ENCODE data around the gene ZNF366.

The ZNF366 gene

GRCh38 chr5:72511366-72511765, 4.2 kb upstream of the ZNF366 start:
- Histone ChIP-seq H3K9me3 (ENCODE audit: control insufficient read depth, insufficient read depth, low read depth, low read length) (no peaks in the 10 kb centered on the region), H3K36me3 (ENCODE audit: control insufficient read depth in 2 of 2, insufficient read depth in 1 of 2, low read length in 2 of 2) (no peaks in the 10 kb centered on the region), H3K4me1 (ENCODE audit: control insufficient read depth, insufficient read depth, low read length) (no peaks in the 10 kb centered on the region), H3K4me3 (ENCODE audit: low read depth, low read length) (no peak overlapping the region), H3K27ac (ENCODE audit: extremely low read depth, low read depth, low read length) (no peak overlapping the region)
- POLR2A ChIA-PET, result no interaction called here
- TF ChIP-seq ZNF747 (tag by site-specific recombination; IDR thresholded peaks at IDR 0.05) (no peak), ZNF510 (tag by site-specific recombination; IDR thresholded peaks at IDR 0.05; ENCODE audit: insufficient replicate concordance) (no peak), ZNF404 (tag by site-specific recombination; IDR thresholded peaks at IDR 0.05) (no peak), ZNF768 (tag by site-specific recombination; IDR thresholded peaks at IDR 0.05) (no peak)
- CTCF ChIA-PET, result interaction anchor here (0.6 kb wide), 1 partner anchor 1768 kb away, joined by 3 read pairs; no protein-coding TSS in a partner anchor

GRCh38 chr5:72510610-72511181, 3.5 kb upstream of the ZNF366 start:
- no peak overlapping the region for H3K27ac ChIP-seq (ENCODE audit: extremely low read depth, low read depth, low read length)
- H3K4me1 ChIP-seq (ENCODE audit: control insufficient read depth, insufficient read depth, low read length), result no peaks in the 10 kb centered on the region
- H3K4me3 ChIP-seq (ENCODE audit: low read depth, low read length), result no peak overlapping the region
- TF ChIP-seq HOXD13 (CRISPR knock-in tag; IDR thresholded peaks at IDR 0.05; ENCODE audit: borderline replicate concordance) (no peak), AEBP2 (tag by site-specific recombination; IDR thresholded peaks at IDR 0.05; ENCODE audit: borderline replicate concordance) (no peak)
- ChIA-PET POLR2A (no interaction called here), CTCF (no interaction called here)
- H3K36me3 ChIP-seq (ENCODE audit: control insufficient read depth in 2 of 2, insufficient read depth in 1 of 2, low read length in 2 of 2), result no peaks in the 10 kb centered on the region
- H3K9me3 ChIP-seq (ENCODE audit: control insufficient read depth, insufficient read depth, low read depth, low read length), result no peaks in the 10 kb centered on the region

GRCh38 chr5:72509401-72509800, 2.2 kb upstream of the ZNF366 start:
- Histone ChIP-seq H3K4me3 (ENCODE audit: low read depth, low read length) (no peak overlapping the region), H3K27ac (ENCODE audit: extremely low read depth, low read depth, low read length) (no peak overlapping the region), H3K4me1 (ENCODE audit: control insufficient read depth, insufficient read depth, low read length) (no peaks in the 10 kb centered on the region), H3K36me3 (ENCODE audit: control insufficient read depth in 2 of 2, insufficient read depth in 1 of 2, low read length in 2 of 2) (no peaks in the 10 kb centered on the region), H3K9me3 (ENCODE audit: control insufficient read depth, insufficient read depth, low read depth, low read length) (no peaks in the 10 kb centered on the region)
- CTCF ChIA-PET, result no interaction called here
- no peak for TF ChIP-seq GLIS1 (tag by site-specific recombination; IDR thresholded peaks at IDR 0.05)
- TF ChIP-seq INSM2 (tag by site-specific recombination; IDR thresholded peaks at IDR 0.05), result no peak
- TF ChIP-seq EGR2 (tag by site-specific recombination; IDR thresholded peaks at IDR 0.05; ENCODE audit: low read depth), result no peak
- POLR2A ChIA-PET, result no interaction called here

- Histone ChIP-seq H3K4me1 (ENCODE audit: control insufficient read depth, insufficient read depth, low read length) (no peaks in the 10 kb centered on the region), H3K4me3 (ENCODE audit: low read depth, low read length) (no peak overlapping the region), H3K9me3 (ENCODE audit: control insufficient read depth, insufficient read depth, low read depth, low read length) (no peaks in the 10 kb centered on the region), H3K36me3 (ENCODE audit: control insufficient read depth in 2 of 2, insufficient read depth in 1 of 2, low read length in 2 of 2) (no peaks in the 10 kb centered on the region), H3K27ac (ENCODE audit: extremely low read depth, low read depth, low read length) (no peak overlapping the region)
- ChIA-PET CTCF (no interaction called here), POLR2A (no interaction called here)
- TF ChIP-seq ZNF677 (tag by site-specific recombination; IDR thresholded peaks at IDR 0.05) (no peak), GLIS1 (tag by site-specific recombination; IDR thresholded peaks at IDR 0.05) (no peak), ZNF280D (tag by site-specific recombination; IDR thresholded peaks at IDR 0.05) (no peak), ZNF335 (tag by site-specific recombination; conservative IDR thresholded peaks at IDR 0.05) (no peak), PRDM10 (tag by site-specific recombination; IDR thresholded peaks at IDR 0.05) (no peak), ZXDB (tag by site-specific recombination; IDR thresholded peaks at IDR 0.05) (no peak), ZNF426 (tag by site-specific recombination; IDR thresholded peaks at IDR 0.05) (no peak), ZIC2 (tag by site-specific recombination; IDR thresholded peaks at IDR 0.05) (no peak)
Observed at GRCh38 chr5:72508241-72509170, 1.3 kb upstream of the ZNF366 start.
